HEK293 (cell line): ENCODE measurements around the gene NAXE.

Source experiments
- BCL11A ChIP-seq: fragments of 450-650 bp; formaldehyde crosslinking; IDR thresholded peaks from 2 replicates; pipeline ENCODE4 v1.5.1; 2016; ENCODE audit warnings: low read depth, missing biosample characterization, missing genetic modification characterization
- CTCF ChIP-seq: fragments of 450-650 bp; formaldehyde crosslinking; IDR thresholded peaks from 2 replicates; pipeline ENCODE4 v1.5.1; 2016; ENCODE audit warnings: missing biosample characterization, missing genetic modification characterization
- SETDB1 ChIP-seq: IDR thresholded peaks from one replicate; pipeline ENCODE4 v1.6.1; 2017; ENCODE audit warnings: mild to moderate bottlenecking, low read length, moderate library complexity, mixed read lengths; ENCODE audit not compliant: insufficient read length
- ZNF121 ChIP-seq: fragments of 450-650 bp; formaldehyde crosslinking; IDR thresholded peaks from 2 replicates; pipeline ENCODE4 v1.5.1; 2016; ENCODE audit warnings: missing biosample characterization, missing genetic modification characterization
- ZNF184 ChIP-seq: fragments of 450-650 bp; IDR thresholded peaks from 2 replicates; pipeline ENCODE4 v1.5.1; 2018; ENCODE audit warnings: missing biosample characterization, mild to moderate bottlenecking, missing genetic modification characterization
- ZNF548 ChIP-seq: fragments of 450-650 bp; formaldehyde crosslinking; IDR thresholded peaks from 2 replicates; pipeline ENCODE4 v1.5.1; 2016; ENCODE audit warnings: missing biosample characterization, missing genetic modification characterization
- ZNF596 ChIP-seq: fragments of 450-650 bp; IDR thresholded peaks from 2 replicates; pipeline ENCODE4 v1.5.0; 2018; ENCODE audit warnings: missing biosample characterization, mild to moderate bottlenecking, missing genetic modification characterization, moderate library complexity

GRCh38 chr1:156625436-156626078 lies 34.0 kb downstream of the NAXE start:
- TF ChIP-seq ZNF548 (tag by site-specific recombination) (no peak), CTCF (tag by site-specific recombination) (peak; percentile 88), BCL11A (tag by site-specific recombination) (peak; percentile 39; the same call in 1 of the 2 replicates), ZNF121 (tag by site-specific recombination) (no peak), SETDB1 (no peak), ZNF184 (tag by site-specific recombination) (no peak), ZNF596 (tag by site-specific recombination) (no peak)
